Astrocyte (in vitro differentiated cells and primary cell): ENCODE results near the gene SMIM20. TPM values are rescaled to one million over a fixed set of nuclear protein-coding genes. Genes with fewer than 3 reads are reported as not detected.

Source experiments
- DNase-seq: peaks from one replicate; pipeline ENCODE4 v3.0.0-alpha.2; 2010; ENCODE audit warnings: low read depth
- FAIRE-seq: peaks from 2 replicates; lab custom pipeline; 2011; peaks lifted over from hg19 to GRCh38; lab: Jason Lieb, UNC
- H2AFZ ChIP-seq: 2 replicates; pipeline ENCODE4 v1.6.0; 2012; ENCODE audit warnings: low read depth, low read length, inconsistent platforms
- H3K27ac ChIP-seq: 2 replicates; pipeline ENCODE4 v1.5.1; 2011; ENCODE audit warnings: low read depth, low read length, inconsistent platforms
- H3K27me3 ChIP-seq: 2 replicates; pipeline ENCODE4 v1.6.0; 2011; ENCODE audit warnings: low read length, inconsistent platforms; ENCODE audit not compliant: insufficient read depth
- H3K36me3 ChIP-seq: 2 replicates; pipeline ENCODE4 v1.5.1; 2011; ENCODE audit warnings: low read length, inconsistent platforms; ENCODE audit not compliant: insufficient read depth
- H3K4me1 ChIP-seq: 2 replicates; pipeline ENCODE4 v1.5.1; 2011; ENCODE audit warnings: low read length, inconsistent platforms; ENCODE audit not compliant: insufficient read depth
- H3K4me2 ChIP-seq: 2 replicates; pipeline ENCODE4 v1.6.0; 2012; ENCODE audit warnings: low read length, inconsistent platforms
- H3K4me3 ChIP-seq: 2 replicates; pipeline ENCODE4 v1.5.1; 2011; ENCODE audit warnings: low read depth, mild to moderate bottlenecking, low read length, inconsistent platforms; ENCODE audit not compliant: insufficient read depth
- H3K79me2 ChIP-seq: 2 replicates; pipeline ENCODE4 v1.6.0; 2012; ENCODE audit warnings: mild to moderate bottlenecking, low read length, inconsistent platforms; ENCODE audit not compliant: insufficient read depth
- H3K9ac ChIP-seq: 2 replicates; pipeline ENCODE4 v1.6.0; 2012; ENCODE audit warnings: mild to moderate bottlenecking, low read length, inconsistent platforms
- H3K9me3 ChIP-seq: 2 replicates; pipeline ENCODE4 v1.5.1; 2012; ENCODE audit warnings: low read depth, mild to moderate bottlenecking, low read length, inconsistent platforms; ENCODE audit not compliant: insufficient read depth
- H4K20me1 ChIP-seq: 2 replicates; pipeline ENCODE4 v1.6.0; 2012; ENCODE audit warnings: low read length, inconsistent platforms; ENCODE audit not compliant: insufficient read depth
- H3K27ac Mint-ChIP-seq: one replicate; pipeline ENCODE4 v1.8.0; 2021; ENCODE audit warnings: mild to moderate bottlenecking, mixed read lengths; ENCODE audit not compliant: unreplicated experiment
- H3K27me3 Mint-ChIP-seq: one replicate; pipeline ENCODE4 v1.8.0; 2021; ENCODE audit warnings: low read depth, mixed read lengths; ENCODE audit not compliant: unreplicated experiment
- H3K36me3 Mint-ChIP-seq: one replicate; pipeline ENCODE4 v1.8.0; 2021; ENCODE audit warnings: low read depth, mixed read lengths; ENCODE audit not compliant: unreplicated experiment
- H3K4me1 Mint-ChIP-seq: one replicate; pipeline ENCODE4 v1.8.0; 2021; ENCODE audit warnings: low read depth, mixed read lengths; ENCODE audit not compliant: unreplicated experiment
- H3K4me3 Mint-ChIP-seq: one replicate; pipeline ENCODE4 v1.8.0; 2021; ENCODE audit warnings: mild to moderate bottlenecking, moderate library complexity, mixed read lengths; ENCODE audit not compliant: unreplicated experiment
- H3K9me3 Mint-ChIP-seq: one replicate; pipeline ENCODE4 v1.8.0; 2021; ENCODE audit warnings: mild to moderate bottlenecking, mixed read lengths; ENCODE audit not compliant: unreplicated experiment
- EZH2 ChIP-seq: IDR thresholded peaks from 2 replicates; pipeline ENCODE4 v1.6.1; 2012; ENCODE audit warnings: mild to moderate bottlenecking, low read length, inconsistent platforms; ENCODE audit not compliant: insufficient read depth
- total RNA-seq: library from RNA; stranded (reverse); gene quantifications from 2 replicates; pipeline ENCODE4 v1.2.1, GENCODE V29; 2021
- TF ChIP-seq, protein P1 (sequence below): IDR thresholded peaks from 2 replicates; pipeline ENCODE4 v1.5.1; 2011; ENCODE audit warnings: low read depth, mild to moderate bottlenecking, inconsistent platforms, low read length, moderate library complexity; ENCODE audit not compliant: insufficient read depth

The SMIM20 gene
- total RNA-seq, 1 donor from 2014 or later = 19.4 TPM

DNA sequence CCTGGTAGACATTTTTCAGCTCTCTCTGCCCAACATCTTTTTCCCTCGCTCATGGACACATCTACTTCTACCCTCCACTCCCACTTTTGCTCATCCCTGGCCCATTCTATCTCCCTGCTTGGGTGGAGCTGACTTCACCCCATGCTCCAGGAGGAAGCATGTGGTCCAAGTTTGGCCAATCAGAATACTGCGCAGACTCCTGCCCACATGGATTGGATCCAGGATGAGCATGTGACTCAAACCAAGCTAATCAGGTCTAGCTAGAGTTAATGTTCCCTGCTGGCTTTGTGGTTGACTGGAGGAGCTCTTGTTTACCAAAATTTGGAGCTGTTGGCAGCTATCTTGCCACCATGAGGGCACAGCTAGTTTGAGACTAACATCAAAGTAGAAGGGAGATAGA is 22.7 kb downstream of the SMIM20 start:
- Histone ChIP-seq H3K4me3 (no peak overlapping the region), H4K20me1 (no peaks in the 10 kb centered on the region), H3K9me3 (no peaks in the 10 kb centered on the region), H3K36me3 (no peaks in the 10 kb centered on the region), H3K79me2 (no peaks in the 10 kb centered on the region), H3K9ac (no peak overlapping the region), H3K4me1 (peaks cover 4% of the 10 kb centered on the region), H3K4me2 (no peak overlapping the region), H2AFZ (no peak overlapping the region), H3K27ac (no peak overlapping the region), H3K27me3 (peaks cover 4% of the 10 kb centered on the region)
- FAIRE-seq = no peak
- Mint-ChIP-seq H3K4me3 (no peak overlapping the region), H3K4me1 (peaks cover 15% of the 10 kb centered on the region), H3K36me3 (peaks cover 3% of the 10 kb centered on the region), H3K27me3 (peaks cover 4% of the 10 kb centered on the region), H3K27ac (no peak overlapping the region), H3K9me3 (peaks cover 6% of the 10 kb centered on the region)
- no peak for TF ChIP-seq EZH2
- TF ChIP-seq, protein P1, sequence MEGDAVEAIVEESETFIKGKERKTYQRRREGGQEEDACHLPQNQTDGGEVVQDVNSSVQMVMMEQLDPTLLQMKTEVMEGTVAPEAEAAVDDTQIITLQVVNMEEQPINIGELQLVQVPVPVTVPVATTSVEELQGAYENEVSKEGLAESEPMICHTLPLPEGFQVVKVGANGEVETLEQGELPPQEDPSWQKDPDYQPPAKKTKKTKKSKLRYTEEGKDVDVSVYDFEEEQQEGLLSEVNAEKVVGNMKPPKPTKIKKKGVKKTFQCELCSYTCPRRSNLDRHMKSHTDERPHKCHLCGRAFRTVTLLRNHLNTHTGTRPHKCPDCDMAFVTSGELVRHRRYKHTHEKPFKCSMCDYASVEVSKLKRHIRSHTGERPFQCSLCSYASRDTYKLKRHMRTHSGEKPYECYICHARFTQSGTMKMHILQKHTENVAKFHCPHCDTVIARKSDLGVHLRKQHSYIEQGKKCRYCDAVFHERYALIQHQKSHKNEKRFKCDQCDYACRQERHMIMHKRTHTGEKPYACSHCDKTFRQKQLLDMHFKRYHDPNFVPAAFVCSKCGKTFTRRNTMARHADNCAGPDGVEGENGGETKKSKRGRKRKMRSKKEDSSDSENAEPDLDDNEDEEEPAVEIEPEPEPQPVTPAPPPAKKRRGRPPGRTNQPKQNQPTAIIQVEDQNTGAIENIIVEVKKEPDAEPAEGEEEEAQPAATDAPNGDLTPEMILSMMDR = no peak
- DNase-seq = no peak

DNA sequence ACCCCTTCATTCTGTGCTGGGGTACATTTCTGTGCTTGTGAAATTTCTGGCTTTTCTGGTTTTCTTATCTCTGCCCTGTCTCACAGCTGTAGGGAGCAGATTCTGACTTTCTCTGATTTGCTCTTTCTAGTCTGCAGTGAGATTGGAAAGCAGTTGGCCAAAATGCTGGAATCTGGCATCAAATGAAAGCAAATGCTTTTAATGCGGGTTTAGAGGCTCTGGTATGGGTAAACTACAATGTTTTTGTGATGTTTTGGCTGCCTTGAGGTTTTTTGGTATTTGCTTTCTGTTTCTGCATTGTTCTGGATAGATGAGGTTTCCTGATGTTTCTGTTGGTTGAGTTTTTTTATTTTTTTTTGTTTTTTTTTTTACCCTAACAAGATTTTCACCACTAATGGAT is 23.8 kb downstream of the SMIM20 start:
- no peaks in the 10 kb centered on the region for H3K79me2 ChIP-seq
- Mint-ChIP-seq H3K9me3 (peaks cover 6% of the 10 kb centered on the region), H3K4me1 (peaks cover 15% of the 10 kb centered on the region), H3K4me3 (peak overlapping the region; percentile 27), H3K27ac (peak overlapping the region; percentile 10), H3K27me3 (peaks cover 4% of the 10 kb centered on the region), H3K36me3 (peaks cover 3% of the 10 kb centered on the region)
- DNase-seq = peak; percentile 82
- no peak for FAIRE-seq
- H4K20me1 ChIP-seq = no peaks in the 10 kb centered on the region
- no peaks in the 10 kb centered on the region for H3K9me3 ChIP-seq
- TF ChIP-seq, protein P1 = no peak
- TF ChIP-seq EZH2 = no peak
- H3K27me3 ChIP-seq = peaks cover 5% of the 10 kb centered on the region
- H3K4me2 ChIP-seq = no peak overlapping the region
- H2AFZ ChIP-seq = no peak overlapping the region
- H3K4me3 ChIP-seq = no peak overlapping the region
- H3K27ac ChIP-seq = no peak overlapping the region
- H3K36me3 ChIP-seq = no peaks in the 10 kb centered on the region
- H3K4me1 ChIP-seq = peaks cover 4% of the 10 kb centered on the region
- no peak overlapping the region for H3K9ac ChIP-seq

DNA sequence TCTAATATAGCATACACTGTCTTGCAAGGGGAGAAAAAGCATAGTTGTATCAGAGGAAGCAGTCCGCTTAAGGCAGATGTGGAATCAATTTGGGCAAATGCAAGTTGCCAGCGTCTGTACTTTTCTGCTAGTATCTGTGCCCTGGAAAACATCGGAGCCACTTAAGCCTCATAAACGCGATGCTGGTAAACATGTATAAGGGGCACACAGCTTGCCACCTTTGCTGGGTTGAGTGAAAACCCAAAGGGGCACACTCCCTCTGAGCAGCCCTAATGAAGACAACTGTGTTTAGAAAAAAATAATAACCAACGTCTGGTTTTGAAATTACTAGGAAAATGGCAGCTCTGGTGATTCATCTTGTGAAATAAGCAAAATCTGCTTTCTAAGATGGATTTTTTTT is 24.3 kb downstream of the SMIM20 start:
- peaks cover 3% of the 10 kb centered on the region for H3K36me3 Mint-ChIP-seq
- Histone ChIP-seq H3K79me2 (no peaks in the 10 kb centered on the region), H3K9ac (no peak overlapping the region), H2AFZ (no peak overlapping the region), H3K9me3 (no peaks in the 10 kb centered on the region), H3K27ac (no peak overlapping the region), H4K20me1 (no peaks in the 10 kb centered on the region), H3K4me2 (no peak overlapping the region), H3K27me3 (peaks cover 5% of the 10 kb centered on the region), H3K36me3 (no peaks in the 10 kb centered on the region), H3K4me1 (peaks cover 4% of the 10 kb centered on the region), H3K4me3 (no peak overlapping the region)
- no peak overlapping the region for H3K4me3 Mint-ChIP-seq
- FAIRE-seq (no peak), DNase-seq (no peak)
- H3K27ac Mint-ChIP-seq = peak overlapping the region; percentile 34
- peaks cover 15% of the 10 kb centered on the region for H3K4me1 Mint-ChIP-seq
- H3K27me3 Mint-ChIP-seq = peaks cover 4% of the 10 kb centered on the region
- peaks cover 6% of the 10 kb centered on the region for H3K9me3 Mint-ChIP-seq
- TF ChIP-seq, protein P1 = no peak
- no peak for TF ChIP-seq EZH2
